Raji (cell line): ENCODE data around the gene HSD17B2.

Experiments used
- POLR2A ChIP-seq: IDR thresholded peaks from 2 replicates; pipeline ENCODE4 v1.6.1; 2011; ENCODE audit warnings: low read depth, low read length, control low read depth; ENCODE audit not compliant: insufficient read depth

HSD17B2 gene

GRCh38 chr16:82055728-82056549 lies 20.9 kb downstream of the HSD17B2 start:
- no peak for TF ChIP-seq POLR2A

- no peak for TF ChIP-seq POLR2A
These were observed 21.5 kb downstream of the HSD17B2 start for GRCh38 chr16:82056550-82056896.

GRCh38 chr16:82059161-82059982 lies 24.3 kb downstream of the HSD17B2 start:
- no peak for TF ChIP-seq POLR2A

GRCh38 chr16:82059983-82060421 lies 24.9 kb downstream of the HSD17B2 start:
- TF ChIP-seq POLR2A, result no peak

- TF ChIP-seq POLR2A, result no peak
These were observed 26.9 kb downstream of the HSD17B2 start for GRCh38 chr16:82061861-82062525.

GRCh38 chr16:82062645-82063058 lies 27.6 kb downstream of the HSD17B2 start:
- no peak for TF ChIP-seq POLR2A

GRCh38 chr16:82063456-82064082 lies 28.5 kb downstream of the HSD17B2 start:
- no peak for TF ChIP-seq POLR2A

GRCh38 chr16:82067042-82067803 lies 32.2 kb downstream of the HSD17B2 start:
- no peak for TF ChIP-seq POLR2A

GRCh38 chr16:82067804-82068325 lies 32.8 kb downstream of the HSD17B2 start:
- TF ChIP-seq POLR2A, result no peak

- TF ChIP-seq POLR2A, result no peak
These were observed 35.8 kb downstream of the HSD17B2 start for GRCh38 chr16:82070656-82071369.

GRCh38 chr16:82071421-82071820 lies 36.4 kb downstream of the HSD17B2 start:
- no peak for TF ChIP-seq POLR2A

GRCh38 chr16:82072313-82072712 lies 37.3 kb downstream of the HSD17B2 start:
- TF ChIP-seq POLR2A, result no peak

GRCh38 chr16:82074019-82074558 lies 39.0 kb downstream of the HSD17B2 start:
- no peak for TF ChIP-seq POLR2A
